ENCODE measurements around the gene FRK.
"Not testable (repeated sequence)": the region's sequence is repeated elsewhere in the genome, so short reads cannot be mapped to it uniquely, and the experiment has no call there.

The FRK gene

DNA sequence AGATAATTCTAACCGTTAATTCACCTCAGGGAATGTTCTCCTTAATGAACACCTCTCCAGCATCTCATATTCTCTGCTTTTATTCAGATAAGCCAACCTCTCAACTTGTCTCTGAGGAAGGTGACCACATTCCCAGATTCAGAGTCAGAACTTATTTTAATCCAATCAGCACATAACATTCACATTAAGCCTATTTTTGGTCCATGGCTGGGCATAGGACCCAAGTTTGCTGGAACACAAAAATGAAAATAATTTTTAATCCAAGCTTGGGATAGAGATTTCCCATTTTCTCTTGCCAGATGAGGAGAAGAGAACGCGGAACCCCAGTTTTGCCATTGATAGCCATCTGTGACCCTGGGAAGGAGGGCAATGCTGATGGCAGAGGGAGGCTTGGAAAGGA lies 126.5 kb downstream of the FRK start:
- peak overlapping the region; percentile 68 to 85 for H3K27ac ChIP-seq
- TF ChIP-seq, protein P1, sequence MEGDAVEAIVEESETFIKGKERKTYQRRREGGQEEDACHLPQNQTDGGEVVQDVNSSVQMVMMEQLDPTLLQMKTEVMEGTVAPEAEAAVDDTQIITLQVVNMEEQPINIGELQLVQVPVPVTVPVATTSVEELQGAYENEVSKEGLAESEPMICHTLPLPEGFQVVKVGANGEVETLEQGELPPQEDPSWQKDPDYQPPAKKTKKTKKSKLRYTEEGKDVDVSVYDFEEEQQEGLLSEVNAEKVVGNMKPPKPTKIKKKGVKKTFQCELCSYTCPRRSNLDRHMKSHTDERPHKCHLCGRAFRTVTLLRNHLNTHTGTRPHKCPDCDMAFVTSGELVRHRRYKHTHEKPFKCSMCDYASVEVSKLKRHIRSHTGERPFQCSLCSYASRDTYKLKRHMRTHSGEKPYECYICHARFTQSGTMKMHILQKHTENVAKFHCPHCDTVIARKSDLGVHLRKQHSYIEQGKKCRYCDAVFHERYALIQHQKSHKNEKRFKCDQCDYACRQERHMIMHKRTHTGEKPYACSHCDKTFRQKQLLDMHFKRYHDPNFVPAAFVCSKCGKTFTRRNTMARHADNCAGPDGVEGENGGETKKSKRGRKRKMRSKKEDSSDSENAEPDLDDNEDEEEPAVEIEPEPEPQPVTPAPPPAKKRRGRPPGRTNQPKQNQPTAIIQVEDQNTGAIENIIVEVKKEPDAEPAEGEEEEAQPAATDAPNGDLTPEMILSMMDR (IDR thresholded peaks at IDR 0.05): no peak
- peak overlapping the region; percentile 36 for H3K4me3 ChIP-seq
- DNase-seq (ENCODE audit: low spot score): no peak

DNA sequence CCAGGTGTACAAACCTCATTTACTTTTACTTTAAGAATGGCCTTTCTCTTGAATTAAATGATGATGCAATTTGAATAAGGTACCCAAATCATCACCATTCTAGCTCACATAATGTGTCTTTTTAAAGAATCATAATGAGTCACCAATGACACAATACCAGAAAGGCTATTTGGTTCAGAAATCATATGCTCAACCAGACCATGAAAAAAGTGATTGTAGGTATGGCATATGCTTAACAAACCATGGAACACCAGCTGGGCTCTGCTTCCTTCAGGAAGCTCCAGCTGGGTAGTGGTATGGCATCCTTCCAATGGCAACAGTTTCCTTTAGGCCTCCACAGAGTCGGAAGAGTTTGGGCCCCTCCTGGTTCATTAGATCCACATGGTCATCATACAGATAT lies 128.2 kb downstream of the FRK start:
- TF ChIP-seq, protein P1 (IDR thresholded peaks at IDR 0.05): no peak
- Histone ChIP-seq H3K4me3 (no peak overlapping the region), H3K27ac (peak overlapping the region; percentile 4 to 64)
- no peak for DNase-seq (ENCODE audit: low spot score)

DNA sequence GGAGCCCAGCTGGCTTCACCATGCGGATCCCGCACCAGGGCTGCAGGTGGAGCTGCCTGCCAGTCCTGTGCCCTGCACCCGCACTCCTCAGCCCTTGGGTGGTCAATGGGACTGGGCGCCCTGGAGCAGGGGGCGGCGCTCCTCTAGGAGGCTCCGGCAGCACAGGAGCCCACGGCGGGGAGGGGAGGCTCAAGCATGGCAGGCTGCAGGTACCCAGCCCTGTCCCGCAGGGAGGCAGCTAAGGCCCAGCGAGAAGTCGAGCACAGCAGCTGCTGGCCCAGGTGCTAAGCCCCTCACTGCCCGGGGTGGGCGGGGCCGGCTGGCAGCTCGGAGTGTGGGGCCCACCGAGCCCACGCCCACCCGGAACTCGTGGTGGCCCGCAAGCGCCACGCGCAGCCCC lies 132.7 kb downstream of the FRK start:
- not testable (repeated sequence) for H3K27ac ChIP-seq; H3K4me3 ChIP-seq; DNase-seq (ENCODE audit: low spot score)

DNA sequence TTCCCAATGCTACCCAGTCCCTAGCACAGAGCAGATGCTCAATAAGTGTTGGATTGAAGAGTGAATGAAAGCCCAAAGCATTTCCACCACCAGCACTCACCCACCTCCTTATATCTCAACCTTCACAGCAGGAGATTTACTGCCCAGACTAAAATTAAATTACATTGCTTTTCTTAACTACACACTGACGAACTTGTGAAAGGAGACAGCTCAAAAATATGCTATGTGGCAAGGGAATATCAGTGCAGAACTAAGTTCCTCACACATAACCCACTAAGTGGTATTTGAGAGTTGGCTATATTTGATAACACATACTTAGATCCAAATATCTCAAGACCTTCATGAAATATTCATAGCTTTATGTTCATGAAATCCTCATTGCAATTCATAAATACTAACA lies 137.7 kb downstream of the FRK start:
- no peak for DNase-seq (ENCODE audit: low spot score)
- H3K27ac ChIP-seq: peak overlapping the region in 1 of 2 donors; percentile 83
- TF ChIP-seq, protein P1 (IDR thresholded peaks at IDR 0.05): no peak
- no peak overlapping the region for H3K4me3 ChIP-seq

DNA sequence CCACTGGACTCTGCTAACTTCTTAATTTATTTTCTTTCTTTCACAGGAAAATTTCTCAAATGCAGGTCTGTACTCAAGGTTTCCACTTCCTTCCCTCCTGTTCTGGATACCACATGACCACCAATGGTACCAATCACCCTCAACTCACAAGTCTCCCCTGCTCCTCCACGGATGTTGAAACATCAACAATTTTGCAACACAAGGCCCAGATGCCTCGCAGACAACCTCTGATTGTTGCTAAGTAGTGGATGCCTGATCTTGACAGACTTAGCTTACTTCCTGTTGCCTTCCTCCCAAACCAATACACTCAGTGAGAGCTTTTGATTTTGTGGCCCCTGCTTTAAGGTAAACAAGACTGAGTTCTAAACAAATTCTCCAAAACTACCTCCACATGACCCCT lies 146.6 kb downstream of the FRK start:
- TF ChIP-seq, protein P1 (IDR thresholded peaks at IDR 0.05): no peak
- DNase-seq (ENCODE audit: low spot score): no peak
- Histone ChIP-seq H3K4me3 (no peak overlapping the region), H3K27ac (no peak overlapping the region)

DNA sequence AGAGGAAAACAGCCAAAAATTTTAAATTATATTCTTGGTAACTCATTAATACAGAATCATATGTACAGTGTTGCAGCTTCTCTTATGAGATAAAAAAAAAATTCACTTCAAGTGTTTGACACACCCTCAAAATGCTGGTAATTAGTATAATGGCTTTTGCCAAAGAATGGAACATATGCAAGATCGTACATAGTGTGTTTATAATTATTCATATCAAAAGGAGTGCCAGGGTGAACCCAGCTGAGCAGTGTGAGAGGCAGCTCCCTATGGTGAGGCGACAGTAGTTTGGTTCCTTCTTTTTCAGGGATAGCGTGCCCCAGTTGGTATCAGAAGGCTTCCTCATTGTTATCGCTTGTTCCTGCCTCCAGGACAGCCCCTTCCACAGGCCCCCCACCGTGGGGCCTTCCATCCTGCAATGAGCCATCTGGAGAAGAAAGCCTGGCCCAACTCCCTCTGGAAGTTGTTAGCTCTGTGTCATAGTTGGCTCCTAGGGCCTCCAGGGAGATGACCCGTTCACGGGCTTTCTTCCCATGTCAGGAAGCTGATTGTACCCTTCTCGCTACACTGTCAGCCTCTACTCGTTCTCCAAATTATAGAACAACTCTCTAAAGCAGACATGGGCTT lies 150.7 kb downstream of the FRK start:
- no peak overlapping the region for H3K4me3 ChIP-seq
- no peak for DNase-seq (ENCODE audit: low spot score)
- TF ChIP-seq, protein P1 (IDR thresholded peaks at IDR 0.05): no peak

DNA sequence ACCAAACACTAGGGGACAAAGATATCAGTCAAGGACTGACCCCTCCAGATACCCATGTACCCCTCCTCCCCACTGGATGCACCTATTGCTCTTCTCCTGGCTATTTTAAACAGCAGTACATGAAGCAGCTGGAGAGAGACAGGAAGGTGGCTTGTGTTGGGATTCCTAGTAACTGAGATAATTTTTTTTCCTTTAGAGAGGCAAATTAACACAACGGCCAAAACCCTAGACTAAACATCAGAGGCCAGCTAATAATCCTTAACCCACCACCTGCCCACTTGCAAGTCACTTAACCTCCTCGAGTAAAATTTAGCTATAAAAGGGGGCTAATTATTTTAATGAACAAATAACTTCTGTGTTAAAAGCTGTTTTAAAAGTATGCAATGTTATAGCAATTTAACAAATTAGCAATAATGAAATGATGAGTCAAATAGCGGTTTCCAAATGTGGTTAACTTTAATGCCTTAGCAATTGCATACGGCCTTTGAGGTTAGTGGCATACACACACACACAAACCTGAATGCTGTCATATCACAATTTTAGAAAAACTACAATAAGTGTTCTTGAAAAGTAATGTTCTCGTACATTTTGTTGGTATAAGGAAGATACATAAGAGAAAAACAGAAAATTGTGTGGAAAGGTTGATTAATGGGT lies 151.7 kb downstream of the FRK start:
- TF ChIP-seq, protein P1 (IDR thresholded peaks at IDR 0.05): no peak
- no peak overlapping the region for H3K27ac ChIP-seq
- no peak for DNase-seq (ENCODE audit: low spot score)
- H3K4me3 ChIP-seq: no peak overlapping the region

More for the DNA sequence above, 150.7 kb downstream of the FRK start:
- no peak overlapping the region for H3K27ac ChIP-seq
